Hepatocyte (in vitro differentiated cells): ENCODE results near the gene NRP1. TPM values are rescaled to one million over a fixed set of nuclear protein-coding genes. Genes with fewer than 3 reads are reported as not detected.

Experiments used
- DNase-seq: peaks from one replicate; pipeline ENCODE4 v3.0.0-alpha.2; 2016; ENCODE audit warnings: low spot score
- H2AFZ ChIP-seq: fragments of 200-600 bp; sonication (generic); 2 replicates; pipeline ENCODE4 v1.6.0; 2016; ENCODE audit warnings: antibody characterized with exemption, mild to moderate bottlenecking
- H3K27ac ChIP-seq: fragments of 200-600 bp; sonication (generic); 2 replicates; pipeline ENCODE4 v1.5.1; 2016; ENCODE audit warnings: mild to moderate bottlenecking
- H3K27me3 ChIP-seq: fragments of 200-600 bp; sonication (generic); 2 replicates; pipeline ENCODE4 v1.6.1; 2016
- H3K36me3 ChIP-seq: fragments of 200-600 bp; sonication (generic); replicated peaks from 2 replicates; pipeline ENCODE4 v1.5.1; 2016; ENCODE audit warnings: low read depth; ENCODE audit not compliant: insufficient read depth
- H3K4me1 ChIP-seq: fragments of 200-600 bp; sonication (generic); 2 replicates; pipeline ENCODE4 v1.5.1; 2016; ENCODE audit warnings: mild to moderate bottlenecking, moderate library complexity; ENCODE audit not compliant: insufficient read depth
- H3K4me2 ChIP-seq: fragments of 200-600 bp; sonication (generic); 2 replicates; pipeline ENCODE4 v1.6.0; 2016
- H3K4me3 ChIP-seq: fragments of 200-600 bp; sonication (generic); 2 replicates; pipeline ENCODE4 v1.5.1; 2016; ENCODE audit warnings: mild to moderate bottlenecking
- H3K79me2 ChIP-seq: fragments of 200-600 bp; sonication (generic); 2 replicates; pipeline ENCODE4 v1.6.0; 2017; ENCODE audit warnings: mild to moderate bottlenecking
- H3K9me2 ChIP-seq: fragments of 200-600 bp; sonication (generic); replicated peaks from 2 replicates; pipeline ENCODE4 v1.6.0; 2017; ENCODE audit warnings: mild to moderate bottlenecking; ENCODE audit not compliant: insufficient read depth
- H3K9me3 ChIP-seq: fragments of 200-600 bp; sonication (generic); 2 replicates; pipeline ENCODE4 v1.5.1; 2016; ENCODE audit warnings: low read depth, mild to moderate bottlenecking
- H4K20me1 ChIP-seq: fragments of 200-600 bp; sonication (generic); 2 replicates; pipeline ENCODE4 v1.6.0; 2016; ENCODE audit warnings: mild to moderate bottlenecking; ENCODE audit not compliant: insufficient read depth, poor library complexity, severe bottlenecking
- CTCF ChIP-seq: fragments of 200-600 bp; sonication (generic); IDR thresholded peaks from 2 replicates; pipeline ENCODE4 v1.5.1; 2016; ENCODE audit warnings: antibody characterized with exemption, mild to moderate bottlenecking; ENCODE audit not compliant: poor library complexity
- EZH2 ChIP-seq: fragments of 200-600 bp; sonication (generic); IDR thresholded peaks from 2 replicates; pipeline ENCODE4 v1.6.1; 2016; ENCODE audit warnings: antibody characterized with exemption, mild to moderate bottlenecking, borderline replicate concordance
- EZH2phosphoT487 ChIP-seq: fragments of 200-600 bp; sonication (generic); IDR thresholded peaks from one replicate; pipeline ENCODE4 v1.6.1; 2018; ENCODE audit warnings: antibody characterized with exemption, mild to moderate bottlenecking, low read depth, moderate library complexity; ENCODE audit not compliant: unreplicated experiment, severe bottlenecking
- WGBS: methylation state at CpG from one replicate; pipeline ENCODE4 v1.1.6; 2016; ENCODE audit warnings: low lambda C conversion rate; ENCODE audit errors: missing lambda C conversion rate; 5-methylcytosine and 5-hydroxymethylcytosine counted together
- polyA plus RNA-seq: library from polyadenylated mRNA; unstranded; fragments of >200 nt; fragmentation: Nextera tagmentation; extraction: Ambion mirVana; gene quantifications from 2 replicates; pipeline ENCODE4 v1.2.1, GENCODE V29; 2016
- total RNA-seq: library from RNA; depleted of rRNA; stranded (reverse); fragments of >200 nt; gene quantifications from 2 replicates; pipeline ENCODE4 v1.2.3, GENCODE V29; 2014

NRP1 gene
- total and polyA plus RNA-seq, 2 experiments from 2014 or later, result 32.2 to 46.9 TPM

GRCh38 chr10:33381451-33382215 is 47.2 kb upstream of the NRP1 start:
- DNase-seq, result peak; percentile 11
- Histone ChIP-seq H2AFZ (no peak overlapping the region), H3K27me3 (no peaks in the 10 kb centered on the region), H3K27ac (no peak overlapping the region), H3K4me2 (peak overlapping the region; percentile 48), H3K4me1 (peaks cover 13% of the 10 kb centered on the region), H3K4me3 (no peak overlapping the region), H3K79me2 (no peaks in the 10 kb centered on the region), H3K9me3 (no peaks in the 10 kb centered on the region), H3K36me3 (no peaks in the 10 kb centered on the region), H3K9me2 (no peaks in the 10 kb centered on the region), H4K20me1 (no peaks in the 10 kb centered on the region)
- no peak for TF ChIP-seq EZH2
- no peak for TF ChIP-seq CTCF
- TF ChIP-seq EZH2phosphoT487, result no peak
- 66% methylated on average over 12 of the region's 12 CpGs for WGBS

- no peak overlapping the region for H2AFZ ChIP-seq
- no peaks in the 10 kb centered on the region for H4K20me1 ChIP-seq
- H3K27me3 ChIP-seq, result no peaks in the 10 kb centered on the region
- H3K4me2 ChIP-seq, result no peak overlapping the region
- H3K27ac ChIP-seq, result no peak overlapping the region
- H3K4me1 ChIP-seq, result peaks cover 13% of the 10 kb centered on the region
- no peaks in the 10 kb centered on the region for H3K9me2 ChIP-seq
- H3K9me3 ChIP-seq, result no peaks in the 10 kb centered on the region
- H3K79me2 ChIP-seq, result no peaks in the 10 kb centered on the region
- no peaks in the 10 kb centered on the region for H3K36me3 ChIP-seq
- TF ChIP-seq CTCF (no peak), EZH2phosphoT487 (no peak), EZH2 (no peak)
- no peak overlapping the region for H3K4me3 ChIP-seq
- WGBS, result over 99% methylated on average over 4 of the region's 4 CpGs
- no peak for DNase-seq
Observed at GRCh38 chr10:33377658-33378025, 43.2 kb upstream of the NRP1 start.

GRCh38 chr10:33376976-33377657 is 42.6 kb upstream of the NRP1 start:
- Histone ChIP-seq H3K79me2 (no peaks in the 10 kb centered on the region), H3K4me1 (peaks cover 8% of the 10 kb centered on the region), H2AFZ (no peak overlapping the region), H3K27ac (no peak overlapping the region), H3K9me3 (no peaks in the 10 kb centered on the region), H3K9me2 (no peaks in the 10 kb centered on the region), H3K27me3 (no peaks in the 10 kb centered on the region), H3K4me3 (no peak overlapping the region), H3K4me2 (no peak overlapping the region), H4K20me1 (no peaks in the 10 kb centered on the region), H3K36me3 (no peaks in the 10 kb centered on the region)
- no peak for TF ChIP-seq EZH2phosphoT487
- TF ChIP-seq EZH2, result no peak
- TF ChIP-seq CTCF, result no peak
- 91% methylated on average over 4 of the region's 4 CpGs for WGBS
- DNase-seq, result no peak
